Measurements from ENCODE around the gene SERGEF.

SERGEF gene

GRCh38 chr11:17813391-17814059 lies 199.3 kb downstream of the SERGEF start:
- DNase-seq (ENCODE audit: low read depth in 2 of 2), result no peak

GRCh38 chr11:17812865-17813187 lies 200.0 kb downstream of the SERGEF start:
- DNase-seq (ENCODE audit: low read depth in 2 of 2), result no peak

GRCh38 chr11:17812091-17812864 lies 200.6 kb downstream of the SERGEF start:
- DNase-seq (ENCODE audit: low read depth in 2 of 2), result no peak

DNA sequence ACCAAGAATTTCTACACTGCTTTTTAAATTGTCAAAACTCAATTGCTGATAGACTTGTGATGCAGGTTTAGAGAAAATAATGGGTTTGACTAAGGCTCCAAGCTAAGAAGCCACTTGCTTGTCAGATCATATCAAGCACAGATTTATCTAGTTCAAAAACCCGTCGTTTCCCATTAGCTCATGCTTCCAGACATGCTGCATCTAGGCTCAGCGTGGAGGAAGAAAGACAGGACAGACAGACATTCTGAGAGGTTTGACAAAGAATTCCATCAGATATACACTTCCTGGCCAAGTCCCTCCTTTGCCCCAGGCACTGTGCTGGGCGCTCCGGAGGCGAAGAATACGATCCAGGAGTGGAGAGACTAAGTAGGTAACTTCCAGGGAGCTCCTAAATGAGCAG lies 201.5 kb downstream of the SERGEF start:
- no peak for DNase-seq (ENCODE audit: low read depth in 2 of 2)

- DNase-seq (ENCODE audit: low read depth in 2 of 2), result no peak
Measured at GRCh38 chr11:17810746-17811145, 202.1 kb downstream of the SERGEF start.

- no peak for DNase-seq (ENCODE audit: low read depth in 2 of 2)
Measured at GRCh38 chr11:17810041-17810440, 202.8 kb downstream of the SERGEF start.

DNA sequence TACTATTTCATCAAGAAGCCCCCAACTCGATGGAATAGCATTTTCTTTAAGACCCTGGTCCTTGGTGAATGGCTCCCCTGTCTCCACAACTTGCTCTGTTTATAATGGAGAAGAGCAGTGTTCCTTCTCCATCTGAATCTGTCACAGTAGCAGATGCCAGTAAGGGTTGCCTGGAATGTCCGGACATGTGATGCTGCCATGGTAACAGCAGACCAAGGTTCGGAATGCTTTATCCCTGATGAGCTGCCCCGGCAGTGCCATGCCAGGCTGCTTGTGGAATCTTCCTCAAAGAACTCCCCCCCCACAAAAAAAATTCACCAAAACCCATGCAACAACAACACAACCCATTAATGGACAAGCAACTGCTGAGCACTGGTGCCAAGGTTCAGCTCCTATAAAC lies 205.8 kb downstream of the SERGEF start:
- no peak for DNase-seq (ENCODE audit: low read depth in 2 of 2)

DNA sequence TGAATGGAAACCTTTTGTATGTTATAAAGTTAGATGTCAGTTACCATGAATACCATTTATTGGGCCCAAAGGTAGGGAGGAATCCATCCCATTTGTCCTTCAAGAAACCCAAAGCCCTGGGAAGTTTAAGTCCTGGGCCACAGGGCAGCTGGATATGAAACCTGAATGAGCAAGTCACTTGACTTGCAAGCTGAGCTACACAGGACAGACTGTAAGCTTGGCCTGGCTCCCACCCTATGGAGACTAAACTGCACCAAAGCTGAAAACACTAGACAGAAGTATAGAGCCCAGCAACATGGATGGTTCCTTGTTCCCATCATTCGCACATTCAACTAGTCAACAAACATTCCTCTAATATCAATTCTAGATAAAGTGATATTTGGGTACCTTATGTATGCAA lies 207.0 kb downstream of the SERGEF start:
- no peak for DNase-seq (ENCODE audit: low read depth in 2 of 2)

DNA sequence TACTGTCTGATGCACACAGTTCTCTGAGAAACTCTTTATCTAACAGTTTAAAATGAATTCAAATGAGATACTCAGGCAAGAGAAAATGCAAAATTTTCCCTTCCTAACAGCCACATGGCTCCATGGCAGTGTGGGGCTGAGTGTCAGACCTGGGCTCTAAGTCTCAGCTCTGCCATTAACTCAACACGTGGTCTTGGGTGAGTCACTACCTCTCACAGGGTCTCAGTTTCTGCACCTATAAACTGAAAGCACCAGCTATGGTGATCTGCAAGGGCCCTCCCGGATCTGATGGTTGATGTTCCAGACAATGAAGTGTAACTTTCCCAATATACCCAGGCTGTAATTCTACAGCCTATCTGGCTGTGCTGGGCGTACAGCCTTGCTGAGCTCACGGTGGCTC lies 207.8 kb downstream of the SERGEF start:
- DNase-seq (ENCODE audit: low read depth in 2 of 2), result no peak

DNA sequence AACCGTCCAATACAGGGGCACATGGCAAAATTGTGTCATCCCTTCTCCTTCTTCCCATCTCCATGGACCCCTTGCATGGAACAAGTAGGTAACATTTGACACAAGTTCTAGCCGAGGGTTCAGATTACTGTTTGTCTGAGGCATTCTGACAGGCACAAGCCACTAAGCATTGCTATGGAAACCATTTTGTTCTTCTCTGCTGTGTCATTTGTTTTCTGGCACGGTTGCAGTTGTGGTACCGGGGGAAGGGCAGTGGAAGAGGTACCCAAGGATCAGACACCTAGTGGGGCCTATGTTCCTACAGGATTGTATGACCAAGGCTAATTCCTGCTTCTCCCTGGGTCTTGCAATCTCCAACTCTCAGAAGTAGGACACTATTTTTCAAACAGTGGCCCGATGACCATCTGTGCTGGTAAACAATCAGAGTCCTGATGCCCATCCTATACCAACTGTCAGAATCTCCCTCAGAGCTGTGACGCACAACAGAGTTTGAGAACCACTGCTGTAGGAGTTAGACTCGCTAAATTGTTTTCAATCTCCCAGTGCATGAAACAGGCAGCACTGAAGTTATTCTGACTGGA lies 209.0 kb downstream of the SERGEF start:
- no peak for DNase-seq (ENCODE audit: low read depth in 2 of 2)

DNA sequence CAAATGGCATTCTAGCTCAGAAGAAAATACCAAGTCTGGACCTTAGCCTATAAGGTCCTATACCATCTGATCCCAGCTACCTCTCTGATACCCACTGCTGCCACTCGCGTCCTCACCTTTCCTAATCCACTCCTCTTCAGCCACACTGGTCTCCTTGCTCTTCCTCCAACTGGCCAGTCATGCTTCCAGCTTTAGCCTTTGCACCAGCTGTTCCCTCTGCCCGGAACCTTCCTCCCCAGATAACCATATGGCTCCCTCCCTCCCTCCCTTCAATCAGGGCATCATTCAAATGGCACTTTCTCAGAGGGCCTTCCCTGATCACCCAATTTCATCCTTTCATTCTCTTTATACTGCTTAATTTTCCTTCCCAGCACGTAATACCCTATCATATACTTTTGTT lies 210.4 kb downstream of the SERGEF start:
- no peak for DNase-seq (ENCODE audit: low read depth in 2 of 2)

DNA sequence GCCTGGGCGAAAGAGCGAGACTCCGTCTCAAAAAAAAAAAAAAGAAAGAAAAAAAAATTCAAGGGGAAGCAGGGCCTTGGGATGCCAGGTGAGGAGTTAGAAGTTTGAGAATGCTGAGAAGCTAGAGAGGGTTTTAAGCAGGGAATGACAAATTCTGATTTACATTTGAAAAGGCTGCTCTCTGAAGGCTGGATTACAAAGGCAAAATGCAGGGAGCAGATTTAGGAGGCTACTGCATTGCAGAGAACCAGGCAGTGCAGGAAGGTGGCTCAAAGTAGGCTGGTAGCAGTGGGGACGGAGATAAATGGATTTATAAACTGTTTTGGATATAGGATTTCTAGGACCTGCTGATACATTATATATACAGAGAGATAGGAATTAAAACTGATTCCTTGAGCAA lies 211.7 kb downstream of the SERGEF start:
- no peak for DNase-seq (ENCODE audit: low read depth in 2 of 2)

DNA sequence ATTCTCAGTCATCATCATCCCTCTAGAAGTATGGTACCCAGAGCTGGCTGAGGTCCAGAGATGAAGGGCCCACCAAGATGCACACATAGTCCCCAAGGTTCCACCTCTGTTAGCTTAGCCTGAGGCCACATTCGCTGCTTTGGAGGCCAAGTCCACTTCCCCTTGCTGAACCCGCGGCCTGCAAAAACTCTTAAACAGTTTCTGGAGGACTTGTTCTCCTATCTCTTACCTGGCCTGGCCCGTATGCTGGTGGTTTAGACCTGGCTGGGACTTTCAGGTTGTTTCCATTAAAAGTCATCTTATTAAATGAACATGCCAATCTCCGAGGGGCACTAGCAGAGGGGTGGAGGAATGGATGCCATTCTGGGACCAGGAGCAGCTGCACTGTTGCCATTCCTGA lies 213.7 kb downstream of the SERGEF start:
- DNase-seq (ENCODE audit: low read depth in 2 of 2), result no peak

DNA sequence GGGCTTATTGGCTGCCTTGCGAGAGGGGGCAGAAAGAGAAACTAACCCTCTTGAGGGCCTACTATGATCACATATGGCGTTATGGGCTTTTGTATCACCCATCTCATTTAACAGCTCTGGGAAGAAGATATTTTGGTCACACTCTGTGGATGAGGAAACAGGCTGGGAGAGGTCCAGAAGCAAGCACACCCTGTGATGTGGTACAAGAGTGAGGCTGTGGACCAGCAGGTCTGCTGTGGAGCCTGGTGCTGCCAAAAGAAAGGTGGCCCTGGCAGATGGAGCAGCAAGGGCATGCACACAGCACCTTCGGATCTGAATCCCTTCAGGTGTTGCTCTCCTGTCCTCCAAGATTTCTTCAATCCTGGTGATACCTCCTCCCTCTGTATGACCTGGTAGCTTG lies 214.1 kb downstream of the SERGEF start:
- no peak for DNase-seq (ENCODE audit: low read depth in 2 of 2)

DNA sequence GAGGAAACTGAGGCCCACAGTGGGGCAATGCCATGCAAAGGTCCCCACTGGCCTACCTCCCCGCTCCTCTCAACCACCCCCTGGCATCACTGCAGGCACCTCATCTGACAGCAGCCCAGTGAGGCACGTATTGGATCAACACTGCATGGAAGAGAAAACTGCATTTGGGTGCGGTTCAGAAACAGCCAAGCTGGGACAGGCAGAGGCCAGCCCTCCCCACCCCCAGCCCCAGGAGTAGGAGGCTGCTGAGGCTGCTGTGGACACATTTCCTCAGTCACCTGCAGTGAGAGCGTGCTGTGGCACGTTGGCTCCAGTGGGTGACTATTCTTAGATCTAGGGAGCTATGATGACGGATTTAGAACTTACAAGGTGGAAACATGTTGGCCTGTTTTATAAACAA lies 214.6 kb downstream of the SERGEF start:
- DNase-seq (ENCODE audit: low read depth in 2 of 2), result no peak

DNA sequence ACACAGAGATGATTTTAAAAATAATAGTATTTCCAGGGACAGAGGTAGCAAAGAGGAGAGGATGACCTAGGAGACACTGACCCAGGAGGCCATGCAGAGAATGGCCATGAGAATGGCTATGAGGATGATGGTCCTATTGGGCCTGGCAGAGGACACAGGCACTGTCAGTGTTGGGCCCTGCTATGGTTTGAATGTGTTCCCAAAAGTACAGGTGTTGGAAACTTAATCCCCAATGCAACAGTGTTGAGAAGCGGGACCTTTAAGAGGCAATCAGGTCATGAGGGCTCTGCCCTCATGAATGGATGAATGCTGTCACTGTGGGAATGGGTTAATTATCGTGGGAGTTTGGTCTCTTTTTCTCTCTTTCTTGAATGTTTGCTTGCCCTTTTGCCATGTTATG lies 216.7 kb downstream of the SERGEF start:
- no peak for DNase-seq (ENCODE audit: low read depth in 2 of 2)

DNA sequence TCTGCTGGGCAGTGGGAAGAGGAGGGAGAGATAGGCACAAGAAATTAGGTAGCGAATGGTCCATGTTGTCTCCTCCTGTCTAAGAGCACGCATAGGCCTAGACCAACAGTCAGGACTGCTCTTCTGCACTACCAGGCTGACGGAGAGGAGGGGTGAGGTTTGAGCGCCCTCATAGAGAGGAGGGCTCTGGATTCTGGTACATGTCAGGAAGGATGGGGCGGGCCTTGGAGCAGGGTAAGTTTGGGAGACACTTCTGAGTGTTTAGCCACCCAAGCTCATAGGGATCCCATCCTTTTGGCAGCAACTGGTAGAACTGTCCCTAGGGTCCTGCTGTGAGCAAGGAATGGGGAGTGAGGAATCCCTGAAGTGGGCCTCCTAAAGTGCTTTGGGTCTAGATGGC lies 217.9 kb downstream of the SERGEF start:
- no peak for DNase-seq (ENCODE audit: low read depth in 2 of 2)

DNA sequence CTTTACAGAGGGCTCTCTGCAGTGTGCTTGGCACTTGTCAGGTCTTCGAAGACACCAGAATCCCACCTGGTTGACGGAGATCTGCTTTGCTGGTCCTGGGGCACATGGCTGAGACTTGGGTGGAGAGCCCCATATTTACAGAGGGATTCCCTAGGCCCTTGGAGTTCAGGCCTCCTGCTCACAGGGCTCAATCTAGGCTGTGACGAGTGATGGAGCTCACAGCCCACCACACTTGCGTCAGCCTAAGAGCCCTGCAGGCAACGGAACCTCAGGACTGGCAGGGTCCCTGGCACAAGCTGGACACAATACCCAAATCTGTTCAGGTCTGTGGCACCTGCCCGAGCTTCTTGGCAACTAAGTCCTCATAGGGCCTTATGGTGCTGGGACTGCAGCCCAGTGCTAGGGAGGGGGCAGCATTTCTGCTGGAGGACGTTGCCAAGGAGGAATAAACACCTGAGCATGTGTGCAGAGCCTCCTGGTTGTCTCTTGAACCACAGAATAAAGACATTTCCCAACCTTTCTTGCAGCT lies 219.1 kb downstream of the SERGEF start:
- no peak for DNase-seq (ENCODE audit: low read depth in 2 of 2)

DNA sequence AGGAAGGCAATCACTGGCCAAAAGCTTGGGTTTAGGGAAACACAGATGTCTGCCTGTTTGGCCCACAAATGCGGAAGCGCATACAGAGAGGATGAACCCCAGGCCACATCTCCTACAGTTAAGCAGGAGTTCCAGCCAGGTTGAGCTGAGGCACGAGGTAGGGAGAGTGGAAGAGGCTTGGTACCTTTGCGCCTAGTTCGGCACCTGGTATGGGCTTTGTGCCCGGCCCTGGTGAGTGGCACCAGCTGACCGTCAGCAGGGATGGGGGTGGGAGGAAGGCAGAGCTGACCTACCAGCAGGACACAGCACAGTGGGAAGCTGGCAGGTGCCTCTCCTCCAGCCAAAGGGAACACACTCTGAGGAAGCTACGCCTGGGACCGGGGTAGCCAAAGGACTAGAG lies 220.7 kb downstream of the SERGEF start:
- no peak for DNase-seq (ENCODE audit: low read depth in 2 of 2)

DNA sequence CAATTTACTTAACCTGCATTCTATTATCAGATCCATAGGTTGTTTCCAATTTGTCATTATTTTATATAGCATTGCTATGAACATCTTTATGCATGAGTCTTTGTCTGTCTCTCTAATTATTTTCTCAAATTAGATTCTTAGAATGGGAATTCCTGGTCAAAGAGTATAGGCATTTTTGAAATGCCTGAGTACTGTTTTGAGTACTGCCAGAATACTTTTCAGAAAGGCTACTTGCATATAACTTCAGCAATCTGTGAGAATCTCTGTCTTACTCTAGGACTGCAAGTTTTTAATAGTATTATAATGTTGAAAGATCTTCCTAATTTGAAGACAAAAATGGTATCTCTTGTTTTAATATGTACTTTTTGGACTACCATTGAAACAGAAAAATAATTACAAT lies 221.7 kb downstream of the SERGEF start:
- DNase-seq (ENCODE audit: low read depth in 2 of 2), result no peak

DNA sequence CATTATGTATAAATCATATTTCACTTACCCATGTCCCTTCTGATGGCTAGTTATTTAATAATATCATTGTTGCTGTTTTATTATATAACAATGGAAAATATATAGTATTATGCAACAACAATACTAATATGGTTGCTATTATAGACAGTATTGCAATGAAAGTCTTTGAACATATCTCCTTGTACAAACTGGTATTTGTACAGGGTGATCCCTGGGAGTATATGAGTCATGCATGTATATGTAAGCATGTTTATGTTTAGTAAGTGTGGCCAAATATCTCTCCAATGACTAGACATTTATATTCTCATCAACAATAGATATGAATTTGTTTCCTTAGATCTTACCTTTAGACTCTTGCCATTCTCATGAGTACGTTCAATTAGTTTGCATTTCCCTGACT lies 222.4 kb downstream of the SERGEF start:
- no peak for DNase-seq (ENCODE audit: low read depth in 2 of 2)

- no peak for DNase-seq (ENCODE audit: low read depth in 2 of 2)
Measured at GRCh38 chr11:17788084-17788483, 224.8 kb downstream of the SERGEF start.

DNA sequence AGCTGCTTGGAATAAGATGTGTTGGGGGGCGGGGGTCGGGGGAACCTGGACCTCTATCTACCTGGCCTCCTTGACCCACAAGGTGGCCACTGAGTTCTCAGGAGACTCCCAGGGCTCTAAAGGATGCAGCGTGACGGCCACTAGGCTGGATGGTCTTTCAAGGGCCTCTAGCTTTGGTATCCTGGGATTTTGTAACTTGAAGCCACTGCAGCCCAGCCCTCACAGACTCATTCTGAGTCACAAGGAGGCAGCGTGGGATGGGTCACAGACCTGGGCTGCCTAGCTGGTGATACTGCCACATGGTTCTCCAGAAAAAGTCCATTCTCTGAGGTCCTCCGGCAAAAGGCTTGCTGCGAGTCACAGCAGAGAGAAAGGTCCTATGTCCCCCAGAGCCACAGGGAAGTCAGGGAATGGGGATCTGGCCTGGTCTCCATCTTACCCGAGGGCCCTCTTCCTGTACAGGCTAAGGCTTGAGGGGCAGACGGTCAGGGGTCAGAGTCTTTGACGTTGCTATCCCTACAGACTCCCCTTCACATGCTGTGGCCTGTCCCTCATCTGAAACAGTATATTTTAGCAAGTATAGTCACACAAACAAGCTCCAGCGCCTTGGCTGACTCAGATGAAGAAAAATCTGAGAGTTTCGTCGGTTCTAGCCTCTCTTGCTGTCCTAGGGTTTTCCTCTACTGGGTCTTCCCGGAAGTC lies 225.9 kb downstream of the SERGEF start:
- no peak for DNase-seq (ENCODE audit: low read depth in 2 of 2)
